COLO668 (cell line): ENCODE measurements around the gene FGFR4.

Source experiments
- DNase-seq: peaks from one replicate; lab custom pipeline; 2025; ENCODE audit not compliant: unreplicated experiment; lab: John Stamatoyannopoulos, UW

FGFR4 gene

GRCh38 chr5:177099422-177100093 lies 12.8 kb downstream of the FGFR4 start:
- DNase-seq, result peak; percentile 71

DNA sequence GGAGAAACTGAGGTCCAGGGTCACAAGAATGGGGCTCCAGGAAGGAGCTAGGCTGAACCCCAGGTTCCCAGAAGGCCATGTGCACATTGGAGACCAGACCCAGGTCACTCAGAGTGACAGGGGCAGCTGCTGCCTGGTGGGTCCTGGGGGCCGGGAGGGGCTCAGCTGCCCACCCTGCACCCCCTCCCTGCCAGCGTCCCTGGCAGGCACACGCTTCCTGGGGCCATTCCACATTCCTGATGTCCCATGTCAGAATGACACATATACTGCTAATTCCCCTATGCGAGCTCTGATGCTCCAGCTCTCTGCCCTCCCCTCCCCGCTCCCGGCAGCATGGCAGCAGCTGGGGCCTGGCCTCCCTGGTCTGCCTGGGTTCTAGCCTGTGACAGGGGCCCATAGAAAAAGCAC lies 14.0 kb downstream of the FGFR4 start:
- DNase-seq, result no peak

- peak; percentile 16 for DNase-seq
Measured at GRCh38 chr5:177103523-177104253, 17.0 kb downstream of the FGFR4 start.

GRCh38 chr5:177105691-177106476 lies 19.2 kb downstream of the FGFR4 start:
- DNase-seq, result no peak

GRCh38 chr5:177107159-177107558 lies 20.4 kb downstream of the FGFR4 start:
- no peak for DNase-seq

- DNase-seq, result no peak
Measured at GRCh38 chr5:177109810-177110209, 23.1 kb downstream of the FGFR4 start.

GRCh38 chr5:177111720-177112394 lies 25.1 kb downstream of the FGFR4 start:
- DNase-seq, result peak; percentile 37

DNA sequence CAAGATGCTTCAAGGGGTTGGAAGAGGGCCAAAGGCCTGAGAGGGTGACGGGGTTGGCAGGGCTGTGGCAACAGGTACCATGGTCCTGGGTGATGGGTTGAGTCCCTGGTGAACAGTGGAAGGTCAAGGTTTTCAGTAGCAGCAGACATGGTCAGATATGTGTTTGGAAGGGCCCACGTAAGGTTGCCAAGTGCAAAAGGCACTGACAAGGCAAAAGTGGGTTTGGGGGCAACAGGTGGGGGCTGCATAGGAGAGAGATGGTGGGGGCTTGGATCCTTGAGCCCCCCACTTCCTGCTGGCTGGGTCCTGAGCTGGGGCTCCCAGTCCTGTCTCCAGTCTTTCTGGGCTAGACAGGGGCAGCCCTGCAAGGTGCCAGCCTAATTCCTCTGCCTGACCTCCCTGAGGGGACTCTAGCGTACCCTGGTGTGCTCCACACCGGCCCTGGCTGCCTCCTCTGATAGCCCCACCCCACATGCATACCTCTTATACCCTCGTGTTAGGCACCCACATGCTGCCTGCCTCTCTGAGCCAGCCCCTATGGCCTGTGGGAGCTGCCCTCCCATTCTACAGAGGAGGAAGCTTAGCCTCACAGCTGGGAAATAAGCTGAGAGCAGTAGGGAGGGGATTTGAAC lies 26.0 kb downstream of the FGFR4 start:
- DNase-seq, result no peak

DNA sequence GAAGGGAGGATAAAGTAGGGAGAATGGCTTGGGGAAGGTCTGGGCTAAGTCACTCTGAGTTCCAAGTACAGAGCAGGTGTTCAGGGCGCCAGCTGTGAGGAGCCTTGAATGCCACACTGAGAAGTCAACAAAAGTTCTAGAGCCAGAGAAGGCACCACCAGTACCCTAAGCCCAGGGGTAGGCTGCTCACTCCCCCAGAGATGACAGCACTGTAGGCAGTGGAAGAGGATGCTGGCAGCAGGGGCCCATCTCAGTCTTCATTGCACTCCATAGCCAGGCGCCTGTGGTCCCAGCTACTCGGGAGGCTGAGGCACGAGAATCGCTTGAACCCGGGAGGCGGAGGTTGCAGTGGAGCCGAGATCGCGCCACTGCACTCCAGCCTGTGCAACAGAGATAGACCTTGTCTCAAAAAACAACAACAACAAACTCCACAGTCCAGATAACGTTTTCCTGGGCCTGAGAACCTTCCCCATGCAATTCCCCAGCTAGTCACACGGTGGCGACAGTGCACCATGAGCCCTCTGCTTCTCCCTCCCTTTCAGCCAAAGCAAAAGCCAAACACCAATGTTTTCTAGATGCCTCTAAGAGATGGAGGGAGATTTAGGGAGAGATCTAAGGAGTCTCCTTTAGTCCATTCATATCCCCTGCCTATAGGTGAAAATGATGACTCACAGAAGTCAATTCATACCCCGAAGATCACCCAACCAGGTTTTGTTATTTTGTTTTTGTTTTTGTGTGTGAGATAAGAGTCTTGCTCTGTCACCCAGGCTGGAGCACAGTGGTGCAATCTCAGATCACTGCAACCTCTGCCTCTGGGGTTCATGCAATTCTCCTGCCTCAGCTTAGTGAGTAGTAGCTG lies 27.1 kb downstream of the FGFR4 start:
- DNase-seq, result peak; percentile 48

DNA sequence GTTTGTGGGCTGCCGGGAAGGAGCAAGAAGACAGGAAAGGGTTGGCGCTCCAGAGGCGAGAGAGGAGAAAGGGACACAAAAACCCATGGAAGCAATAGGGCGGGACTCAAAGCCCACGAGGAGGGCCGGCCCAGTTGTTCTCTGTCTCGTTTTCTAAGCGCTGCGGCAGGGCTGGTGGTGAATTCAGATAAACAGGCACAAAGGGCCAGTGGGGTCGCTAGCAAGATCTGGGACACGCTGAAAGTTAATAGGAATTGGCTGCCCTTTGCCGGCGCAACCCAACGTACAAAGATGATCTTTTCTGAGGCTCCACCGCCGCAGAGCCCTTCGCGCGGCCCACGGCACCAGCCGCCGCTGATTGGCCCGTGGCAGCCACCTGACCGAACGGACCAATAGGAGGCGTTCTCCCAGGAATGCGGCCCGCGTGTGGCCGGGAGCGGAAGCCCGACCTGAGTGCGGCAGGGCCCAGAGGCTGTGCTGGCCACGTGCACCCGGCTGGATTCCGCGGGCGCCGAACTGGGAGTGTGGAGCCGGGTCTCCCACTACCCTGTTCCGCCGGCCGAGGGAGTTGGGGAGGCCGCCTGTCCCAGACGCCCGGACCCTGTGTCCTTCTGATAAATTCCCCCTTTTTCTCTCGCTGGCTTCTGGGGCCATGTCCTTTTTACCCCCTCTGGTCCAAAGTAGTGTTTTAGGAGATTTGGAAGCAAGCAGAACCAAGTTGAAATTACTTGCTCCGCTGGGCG lies 30.1 kb downstream of the FGFR4 start:
- DNase-seq, result no peak

- no peak for DNase-seq
Measured at GRCh38 chr5:177117441-177118045, 30.8 kb downstream of the FGFR4 start.

DNA sequence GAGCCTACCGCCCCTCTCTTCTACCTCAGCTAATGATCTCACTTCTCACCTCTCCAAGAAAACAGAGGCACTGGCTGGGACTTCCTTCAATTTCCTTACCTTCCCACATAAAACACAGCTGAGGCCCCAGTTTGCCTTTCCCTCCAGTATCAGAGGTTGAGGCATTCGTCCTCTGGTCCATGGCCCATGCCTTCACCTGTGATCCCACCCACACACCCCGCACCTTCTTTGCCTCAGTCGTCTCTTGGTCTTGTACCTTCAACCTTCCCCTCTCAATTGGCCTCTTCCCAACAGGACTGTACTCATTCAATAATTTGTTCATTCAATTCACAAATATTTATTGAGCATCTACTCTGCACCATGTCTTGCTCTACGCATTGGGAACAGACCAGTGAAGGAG lies 35.9 kb downstream of the FGFR4 start:
- no peak for DNase-seq

- DNase-seq, result no peak
Measured at GRCh38 chr5:177123789-177124485, 37.2 kb downstream of the FGFR4 start.

DNA sequence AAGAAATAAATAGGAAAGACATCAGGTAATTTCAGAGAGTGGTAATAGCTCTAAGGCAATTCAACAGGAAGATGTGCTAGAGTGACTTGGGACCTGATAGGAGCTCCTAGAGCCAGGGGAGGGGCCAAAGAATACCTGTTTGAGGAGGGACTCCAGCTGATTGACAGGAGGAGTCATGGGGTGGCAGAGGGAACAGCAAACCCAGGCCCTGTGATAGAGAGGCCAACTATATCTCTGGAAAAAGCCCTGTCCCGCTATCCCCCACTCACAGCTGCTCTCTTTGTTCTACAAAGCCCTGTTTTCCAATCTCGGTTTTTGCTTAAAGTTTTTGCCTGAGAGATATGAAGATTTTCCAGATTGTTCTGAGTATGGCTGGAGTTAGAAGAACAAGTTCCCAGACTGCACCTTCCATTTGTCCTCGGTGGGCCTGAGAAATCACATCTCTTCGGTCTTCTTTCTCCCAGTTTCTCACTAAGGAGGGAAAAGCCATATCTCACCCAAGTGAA lies 37.8 kb downstream of the FGFR4 start:
- no peak for DNase-seq

- no peak for DNase-seq
Measured at GRCh38 chr5:177126771-177127170, 40.1 kb downstream of the FGFR4 start.

- no peak for DNase-seq
Measured at GRCh38 chr5:177128551-177128981, 41.9 kb downstream of the FGFR4 start.

DNA sequence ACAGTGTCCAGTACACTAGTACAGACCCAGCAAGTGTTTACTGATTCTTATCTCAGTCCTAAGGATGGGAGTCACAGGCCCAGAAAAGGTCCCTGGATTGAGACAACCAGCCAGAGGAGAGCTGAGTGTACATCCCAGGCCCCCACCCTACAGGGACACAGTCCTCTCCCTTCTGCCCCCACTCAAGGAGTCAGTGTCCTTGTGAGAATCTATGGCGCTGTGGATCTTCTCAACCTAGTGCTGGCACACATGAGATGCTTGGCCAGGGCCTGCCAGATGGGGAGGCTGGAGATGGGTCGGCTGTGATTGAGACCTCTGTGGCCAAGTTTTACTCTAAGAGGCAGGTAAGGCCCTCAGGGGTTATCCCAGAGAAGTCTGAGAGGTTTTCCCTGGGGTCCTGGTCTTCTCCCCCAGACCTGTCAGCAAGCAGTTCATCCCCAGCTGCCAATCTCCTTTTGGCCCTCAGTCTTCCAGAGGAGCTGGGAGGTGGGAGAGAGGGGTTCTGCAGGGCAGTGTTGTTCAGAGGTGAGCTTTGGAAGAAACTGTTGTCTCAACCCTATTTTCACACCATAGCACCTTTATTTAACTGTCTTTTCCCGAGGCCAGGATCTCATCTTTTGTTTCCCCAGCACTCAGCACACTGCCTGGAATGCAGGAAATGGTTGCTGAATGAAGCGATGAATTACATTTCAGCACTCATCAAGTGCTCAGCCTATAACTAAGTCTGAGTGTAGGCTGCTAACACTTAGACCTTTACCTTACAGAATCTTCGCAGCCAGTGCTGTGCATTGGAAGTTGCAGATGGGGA lies 43.7 kb downstream of the FGFR4 start:
- DNase-seq, result no peak
